Cerebellar nuclear complex (tissue), 1 donor: ENCODE results near the gene TAPT1.
"Not testable (repeated sequence)": the region's sequence is repeated elsewhere in the genome, so short reads cannot be mapped to it uniquely, and the experiment has no call there.

Source experiments
- DNase-seq, 2 experiments: peaks; one replicate each; lab custom pipeline; 2025; lab: John Stamatoyannopoulos, UW

Gene TAPT1

DNA sequence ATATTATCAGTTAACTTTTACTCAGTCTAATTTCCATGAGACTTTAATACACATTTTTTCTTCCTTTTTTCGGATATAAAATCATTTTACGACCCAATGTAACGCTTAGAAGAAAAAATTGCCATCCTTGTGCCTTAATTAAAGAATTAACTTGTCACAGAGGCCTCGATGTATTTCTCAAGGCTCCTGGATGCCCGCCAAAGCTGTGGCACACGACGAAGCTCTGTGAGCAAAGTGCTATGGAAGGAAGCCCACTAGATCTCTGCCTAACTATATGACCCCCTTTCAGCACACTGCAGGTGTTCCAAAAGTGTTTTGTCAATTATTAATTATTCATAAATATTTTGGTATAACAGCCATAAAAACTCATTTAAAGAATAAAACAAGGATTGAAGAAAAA is 54.4 kb downstream of the TAPT1 start:
- DNase-seq = no peak

GRCh38 chr4:16169490-16169889 is 56.8 kb downstream of the TAPT1 start:
- no peak for DNase-seq

GRCh38 chr4:16168710-16169388 is 57.4 kb downstream of the TAPT1 start:
- no peak for DNase-seq

GRCh38 chr4:16168144-16168543 is 58.1 kb downstream of the TAPT1 start:
- no peak for DNase-seq

- DNase-seq = no peak
Observed at GRCh38 chr4:16165931-16166330, 60.3 kb downstream of the TAPT1 start.

DNA sequence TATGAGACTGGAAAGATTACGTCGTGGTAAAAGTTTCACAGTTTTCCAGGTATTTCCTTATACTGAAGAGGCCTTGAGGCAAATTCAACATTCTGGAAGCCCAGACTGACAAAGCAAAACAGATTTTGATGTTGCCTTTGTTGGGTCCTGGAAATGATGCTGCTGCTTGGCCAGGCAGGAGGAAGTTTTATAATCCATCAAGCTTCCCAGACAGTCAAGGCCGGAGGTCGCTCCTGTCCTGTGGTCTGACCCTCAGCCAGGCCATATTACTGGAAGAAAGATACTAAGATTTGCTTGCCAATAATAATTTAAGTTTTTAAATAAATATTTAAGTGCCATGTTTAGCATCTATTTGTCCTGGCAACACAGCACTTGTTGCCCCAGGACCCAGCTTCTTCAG is 63.4 kb downstream of the TAPT1 start:
- no peak for DNase-seq

- DNase-seq = no peak
Observed at GRCh38 chr4:16161851-16162408, 64.3 kb downstream of the TAPT1 start.

DNA sequence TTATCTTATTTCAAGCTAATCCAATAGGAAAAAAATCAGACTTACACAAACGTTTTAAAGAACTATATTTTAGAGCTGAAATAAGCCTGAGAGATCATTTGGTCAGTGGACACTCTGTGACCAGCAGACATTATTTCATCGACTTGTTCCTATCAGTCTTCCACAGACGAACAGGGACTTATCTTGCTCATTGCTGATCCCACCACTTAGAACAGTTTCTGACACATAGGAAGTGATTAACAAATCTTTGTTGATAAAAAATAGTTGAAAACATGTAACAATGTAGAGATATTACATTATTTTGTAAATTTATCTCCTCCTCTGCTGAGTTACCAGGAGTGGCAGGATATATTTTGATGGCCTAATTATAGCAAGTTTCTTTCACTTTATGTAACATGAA is 65.8 kb downstream of the TAPT1 start:
- no peak for DNase-seq

DNA sequence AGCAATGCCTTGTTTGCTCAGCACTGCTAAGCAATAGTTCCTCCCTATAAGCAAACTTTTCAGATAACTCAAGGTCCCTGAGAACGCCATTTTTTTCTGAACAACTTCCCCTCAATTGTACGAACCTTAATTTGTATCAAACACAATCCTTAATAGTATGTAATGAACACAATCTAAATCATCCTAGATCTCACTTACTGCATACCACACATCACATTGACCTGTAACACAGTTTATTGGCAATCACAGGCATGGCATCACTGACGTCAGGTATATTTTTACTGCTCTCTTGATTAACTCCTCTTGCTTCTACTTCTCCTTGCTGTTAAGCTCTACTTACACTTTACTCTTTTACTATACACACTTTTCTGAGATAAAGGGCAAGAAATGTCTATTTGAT is 67.0 kb downstream of the TAPT1 start:
- no peak for DNase-seq

DNA sequence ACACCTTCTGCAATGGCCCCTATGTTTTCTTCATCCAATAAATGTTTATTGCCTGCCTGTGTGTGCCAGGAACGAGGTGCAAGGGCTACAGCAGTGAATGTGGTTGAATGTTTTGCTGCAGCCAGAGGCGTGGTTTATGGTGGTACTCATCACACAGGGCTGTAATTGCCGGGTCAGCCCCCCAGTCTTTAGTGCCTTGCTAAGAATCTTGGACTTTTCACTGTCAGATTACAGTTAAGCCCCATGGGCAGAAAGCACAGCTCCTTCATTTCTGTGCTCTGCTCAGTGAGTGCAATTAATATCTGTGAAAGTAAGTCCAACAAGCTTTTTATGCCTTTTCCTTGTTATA is 67.8 kb downstream of the TAPT1 start:
- DNase-seq = no peak

- DNase-seq = no peak
Observed at GRCh38 chr4:16157609-16158503, 68.4 kb downstream of the TAPT1 start.

- no peak for DNase-seq
Observed at GRCh38 chr4:16155528-16156169, 70.6 kb downstream of the TAPT1 start.

- DNase-seq = no peak
Observed at GRCh38 chr4:16154451-16154850, 71.8 kb downstream of the TAPT1 start.

DNA sequence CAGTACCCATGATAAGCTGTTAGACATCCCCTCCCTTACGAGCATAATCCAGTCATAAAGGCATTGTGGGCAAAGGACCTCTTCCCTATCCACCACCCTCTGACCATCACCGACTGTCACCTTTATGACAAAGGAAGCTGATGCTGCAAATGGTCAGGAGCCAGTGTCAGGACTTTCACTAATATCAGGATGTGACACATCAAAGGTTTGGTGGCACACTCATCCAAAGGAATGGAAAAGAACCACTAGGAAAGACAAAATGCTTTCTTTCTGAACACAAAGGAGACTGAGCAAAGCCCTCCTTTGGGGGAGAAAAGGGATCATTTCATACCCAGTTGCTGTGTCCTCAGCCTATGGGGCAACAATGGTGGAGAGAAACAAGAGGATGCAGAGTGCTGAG is 75.6 kb downstream of the TAPT1 start:
- DNase-seq = no peak

DNA sequence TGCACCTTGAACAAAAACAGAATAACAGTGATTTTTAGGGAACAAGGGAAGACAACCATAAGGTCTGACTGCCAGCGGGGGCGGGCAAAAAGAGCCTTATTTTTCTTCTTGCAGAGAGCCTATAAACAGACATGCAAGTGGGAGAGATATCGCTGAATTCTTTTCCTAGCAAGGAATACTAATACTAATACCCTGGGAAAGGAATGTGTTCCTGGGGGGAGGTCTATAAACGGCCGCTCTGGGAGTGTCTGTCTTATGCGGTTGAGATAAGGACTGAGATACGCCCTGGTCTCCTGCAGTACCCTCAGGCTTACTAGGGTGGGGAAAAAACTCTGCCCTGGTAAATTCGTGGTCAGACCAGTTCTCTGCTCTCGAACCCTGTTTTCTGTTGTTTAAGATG is 81.4 kb downstream of the TAPT1 start:
- DNase-seq = not testable (repeated sequence)

GRCh38 chr4:16142598-16143310 is 83.5 kb downstream of the TAPT1 start:
- no peak for DNase-seq

DNA sequence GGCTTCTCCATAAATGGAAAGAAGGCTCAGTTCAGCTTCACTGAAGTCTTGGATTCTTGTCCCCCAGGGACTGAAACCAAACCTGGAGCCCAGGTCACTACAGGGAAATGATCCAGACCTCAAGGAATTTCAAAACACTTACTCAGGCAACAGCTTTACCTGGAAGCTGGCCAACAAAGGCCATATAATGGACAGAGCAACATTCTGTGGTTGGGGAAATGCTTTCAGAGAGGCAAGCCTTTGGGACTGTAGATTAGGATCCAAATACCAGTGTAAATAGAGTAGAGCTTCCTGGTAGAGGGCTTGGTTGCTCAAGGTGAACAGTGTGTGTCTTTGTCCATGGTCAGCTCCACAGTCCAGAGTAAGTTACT is 85.4 kb downstream of the TAPT1 start:
- no peak for DNase-seq

DNA sequence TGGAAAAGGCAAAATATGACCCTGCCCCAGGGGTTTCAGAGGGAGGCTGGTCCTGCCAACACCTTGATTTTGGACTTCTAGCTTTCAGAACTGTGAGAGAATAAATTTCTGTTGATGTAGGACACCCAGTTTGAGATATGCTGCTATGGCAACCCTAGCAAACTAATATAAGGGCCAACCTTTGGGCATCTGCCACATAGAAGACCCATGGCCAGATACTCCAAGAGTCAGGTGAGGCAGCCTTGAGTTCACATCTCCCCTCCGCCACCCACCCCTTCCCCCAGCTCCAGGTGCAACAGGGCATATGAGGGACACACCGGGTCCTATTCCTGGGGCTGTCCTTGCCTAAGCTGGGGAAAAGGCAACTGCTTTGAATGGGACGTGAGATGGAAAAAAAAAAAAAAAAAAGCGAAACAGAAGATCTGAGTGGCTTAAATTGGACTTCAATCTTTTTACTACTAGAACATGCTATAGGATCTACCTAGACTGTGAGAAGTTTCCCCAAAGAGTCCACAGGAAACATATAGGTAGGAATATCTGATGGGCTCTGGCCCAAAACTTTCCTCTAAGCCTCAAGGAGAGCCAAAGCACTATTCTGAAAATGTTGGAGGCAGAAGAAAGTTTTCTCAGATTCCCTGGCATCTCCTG is 85.9 kb downstream of the TAPT1 start:
- DNase-seq = no peak

DNA sequence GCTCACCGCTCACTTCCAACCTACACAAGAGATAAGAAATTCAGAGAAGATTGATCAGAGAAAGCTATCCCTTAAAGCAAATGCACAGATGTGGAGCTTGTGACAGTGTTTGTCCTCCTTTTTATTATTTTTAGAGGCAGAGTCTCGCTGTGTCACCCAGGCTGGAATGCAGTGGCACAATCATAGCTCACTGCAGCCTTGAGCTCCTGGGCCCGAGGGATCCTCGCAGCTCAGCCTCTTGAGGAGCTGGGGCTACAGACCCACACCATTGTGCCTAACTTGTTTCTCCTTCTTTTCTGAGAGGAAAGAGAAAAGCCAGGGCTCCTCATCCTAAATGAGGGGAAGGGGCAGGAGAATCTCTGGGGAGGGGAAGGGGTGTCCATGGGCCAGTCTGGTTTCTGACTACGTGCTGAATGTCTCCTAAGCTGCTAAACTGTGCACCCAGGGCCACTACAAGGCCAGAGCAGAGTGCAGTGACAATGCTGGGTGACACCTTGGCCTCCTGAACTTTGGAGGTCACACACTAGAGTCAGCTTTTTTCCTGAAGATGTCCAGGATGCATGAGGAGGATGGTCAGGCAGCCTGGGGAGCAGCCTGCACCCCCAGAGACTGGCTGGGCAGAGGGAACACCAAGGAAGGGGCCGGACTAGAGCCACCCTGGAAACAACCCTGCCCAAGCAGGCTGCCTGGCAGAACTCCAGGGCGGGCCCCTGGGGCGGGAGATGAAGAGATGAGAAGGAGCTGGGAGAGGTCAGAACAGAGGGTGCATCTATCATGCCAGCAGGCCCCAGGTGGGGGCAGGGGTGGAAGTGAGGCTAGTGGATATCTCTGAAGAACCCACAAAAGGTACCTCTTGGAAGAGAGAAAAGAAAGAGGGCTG is 87.0 kb downstream of the TAPT1 start:
- no peak for DNase-seq

DNA sequence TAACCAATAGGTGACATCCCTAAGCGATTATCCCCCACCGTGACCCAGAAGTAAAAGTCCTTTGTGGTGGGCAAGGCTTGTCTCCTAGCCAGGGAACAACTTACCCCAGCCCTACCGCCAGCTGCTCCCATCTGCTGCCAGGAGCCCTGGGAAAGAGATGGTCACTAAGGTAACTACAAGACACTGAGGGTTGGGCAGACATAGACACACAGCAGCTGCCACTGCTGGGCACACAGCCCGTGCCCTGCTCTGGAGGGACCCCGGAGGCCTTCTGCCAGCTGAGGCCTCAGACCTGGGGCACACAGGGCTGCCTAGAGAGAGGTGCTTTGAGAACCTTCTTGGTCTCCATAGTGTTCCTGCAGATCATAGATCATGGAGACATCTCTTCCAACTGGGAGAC is 89.4 kb downstream of the TAPT1 start:
- DNase-seq = no peak

DNA sequence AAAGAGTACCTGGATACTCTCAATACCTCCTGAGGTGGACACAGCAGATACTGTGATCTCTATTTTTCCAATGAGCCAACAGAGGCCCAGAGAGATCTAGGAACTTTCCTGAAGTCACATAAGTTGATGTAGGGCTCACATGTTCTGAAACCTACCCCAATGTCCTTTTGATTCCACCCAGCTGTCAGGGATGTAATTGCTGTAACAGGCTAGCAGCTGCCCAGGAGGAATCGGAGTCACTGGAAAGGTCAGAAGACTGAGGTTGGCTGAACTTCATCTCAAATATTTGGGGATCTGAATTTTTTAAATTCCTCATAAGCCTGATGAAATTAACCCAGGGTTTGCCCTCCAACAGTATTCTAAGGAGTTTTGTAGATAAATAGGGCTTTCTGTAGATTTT is 90.0 kb downstream of the TAPT1 start:
- DNase-seq = no peak
